ENCODE results near the gene WNK1. TPM values are rescaled to one million over a fixed set of nuclear protein-coding genes. Genes with fewer than 3 reads are reported as not detected.

Gene WNK1
- polyA plus RNA-seq, 3 donors: 8.7 to 57.2 (median 20.9) TPM

DNA sequence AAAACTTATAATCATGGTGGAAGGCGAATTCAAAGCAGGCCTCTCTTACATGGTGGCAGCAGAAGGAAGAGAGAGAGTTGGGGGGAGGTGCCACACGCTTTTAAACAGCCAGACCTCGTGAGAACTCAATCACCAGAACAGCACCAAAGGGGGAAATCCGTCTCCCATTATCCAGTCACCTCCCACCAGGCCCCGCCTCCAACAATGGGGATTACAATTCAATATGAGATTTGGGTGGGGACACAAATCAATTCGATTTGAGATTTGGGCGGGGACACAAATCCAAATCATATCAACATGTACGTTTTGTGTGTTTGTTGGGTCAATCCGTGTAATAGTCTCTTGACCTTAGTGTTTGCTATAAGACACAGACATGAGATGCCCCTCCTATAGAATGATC, 21.8 kb upstream of the WNK1 start:
- Histone ChIP-seq H3K4me2 (replicated peaks; ENCODE audit: extremely low read depth, low read length, poor library complexity, severe bottlenecking) (no peak overlapping the region), H3K4me3 (replicated peaks in 1 of 3; ENCODE audit: low read depth in 2 of 3, low read length in 3 of 3) (no peak overlapping the region), H3K27ac (ENCODE audit: low read depth in 1 of 2, low read length in 2 of 2) (no peak overlapping the region), H3K4me1 (ENCODE audit: control insufficient read depth in 1 of 2, insufficient read depth in 2 of 2, low read length in 2 of 2) (peaks cover 13 to 16% of the 10 kb centered on the region in 2 donors), H4K20me1 (ENCODE audit: insufficient read depth, low read length) (no peaks in the 10 kb centered on the region), H3K27me3 (ENCODE audit: control insufficient read depth in 2 of 2, insufficient read depth in 2 of 2, low read length in 2 of 2) (no peaks in the 10 kb centered on the region), H3K9me3 (replicated peaks in 1 of 2; ENCODE audit: control insufficient read depth in 1 of 2, insufficient read depth in 1 of 2, low read length in 2 of 2) (peaks cover 0 to 3% of the 10 kb centered on the region in 2 donors), H3K36me3 (replicated peaks in 1 of 2; ENCODE audit: control insufficient read depth in 1 of 2, insufficient read depth in 2 of 2, low read length in 2 of 2) (no peaks in the 10 kb centered on the region), H2AFZ (ENCODE audit: insufficient read depth, low read depth, low read length, poor library complexity, severe bottlenecking) (no peak overlapping the region), H3K9ac (ENCODE audit: insufficient read depth, low read length, poor library complexity, severe bottlenecking) (no peak overlapping the region), H3K79me2 (ENCODE audit: insufficient read depth, low read length) (no peaks in the 10 kb centered on the region)
- Mint-ChIP-seq H3K4me1 (peaks cover 13% of the 10 kb centered on the region), H3K4me3 (no peak overlapping the region), H3K36me3 (no peaks in the 10 kb centered on the region), H3K9me3 (peaks cover 0 to 9% (median 7%) of the 10 kb centered on the region in 7 donors), H3K27me3 (ENCODE audit: low read depth in 3 of 3) (peaks cover 0 to 5% (median 2%) of the 10 kb centered on the region in 3 donors), H3K27ac (no peak overlapping the region)
- DNase-seq: no peak
- intact Hi-C loops (cut with micrococcal nuclease): no loop called here
- TF ChIP-seq, protein P1, sequence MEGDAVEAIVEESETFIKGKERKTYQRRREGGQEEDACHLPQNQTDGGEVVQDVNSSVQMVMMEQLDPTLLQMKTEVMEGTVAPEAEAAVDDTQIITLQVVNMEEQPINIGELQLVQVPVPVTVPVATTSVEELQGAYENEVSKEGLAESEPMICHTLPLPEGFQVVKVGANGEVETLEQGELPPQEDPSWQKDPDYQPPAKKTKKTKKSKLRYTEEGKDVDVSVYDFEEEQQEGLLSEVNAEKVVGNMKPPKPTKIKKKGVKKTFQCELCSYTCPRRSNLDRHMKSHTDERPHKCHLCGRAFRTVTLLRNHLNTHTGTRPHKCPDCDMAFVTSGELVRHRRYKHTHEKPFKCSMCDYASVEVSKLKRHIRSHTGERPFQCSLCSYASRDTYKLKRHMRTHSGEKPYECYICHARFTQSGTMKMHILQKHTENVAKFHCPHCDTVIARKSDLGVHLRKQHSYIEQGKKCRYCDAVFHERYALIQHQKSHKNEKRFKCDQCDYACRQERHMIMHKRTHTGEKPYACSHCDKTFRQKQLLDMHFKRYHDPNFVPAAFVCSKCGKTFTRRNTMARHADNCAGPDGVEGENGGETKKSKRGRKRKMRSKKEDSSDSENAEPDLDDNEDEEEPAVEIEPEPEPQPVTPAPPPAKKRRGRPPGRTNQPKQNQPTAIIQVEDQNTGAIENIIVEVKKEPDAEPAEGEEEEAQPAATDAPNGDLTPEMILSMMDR (IDR thresholded peaks at IDR 0.05): no peak
- no CpG with 5 or more reads among the region's 9 CpGs for WGBS (ENCODE audit: insufficient coverage)

DNA sequence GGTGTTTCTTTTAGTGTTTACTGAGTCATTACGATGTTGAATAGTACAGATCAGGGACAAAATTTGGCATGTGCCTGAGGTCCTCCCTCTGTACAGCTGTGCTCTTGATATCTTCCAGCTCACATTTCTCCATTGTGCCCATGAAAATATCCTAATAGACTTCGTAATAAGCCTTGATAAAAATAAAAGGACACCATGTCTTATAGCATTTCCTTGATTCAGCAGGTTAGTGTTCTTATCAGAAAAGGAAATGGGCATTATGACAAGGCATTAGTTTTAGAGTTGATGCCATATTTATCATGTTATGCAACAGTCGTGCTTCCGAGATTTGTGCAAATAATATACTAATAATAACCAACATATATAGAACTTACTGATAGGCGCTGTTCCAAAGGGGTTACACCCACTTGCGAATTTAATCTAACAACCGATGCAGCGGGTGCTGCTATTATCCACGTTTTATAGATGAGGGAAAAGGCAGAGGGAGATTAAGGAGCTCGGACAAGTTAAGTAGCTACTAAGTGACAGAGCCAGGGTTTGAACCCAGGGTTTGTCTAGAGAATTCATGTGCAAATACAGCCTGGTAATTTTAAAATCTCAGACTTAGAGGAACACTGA, 15.1 kb upstream of the WNK1 start:
- Histone ChIP-seq H3K36me3 (replicated peaks in 1 of 2; ENCODE audit: control insufficient read depth in 1 of 2, insufficient read depth in 2 of 2, low read length in 2 of 2) (no peaks in the 10 kb centered on the region), H3K9ac (ENCODE audit: insufficient read depth, low read length, poor library complexity, severe bottlenecking) (no peak overlapping the region), H3K27ac (ENCODE audit: low read depth in 1 of 2, low read length in 2 of 2) (no peak overlapping the region), H3K9me3 (replicated peaks in 1 of 2; ENCODE audit: control insufficient read depth in 1 of 2, insufficient read depth in 1 of 2, low read length in 2 of 2) (no peaks in the 10 kb centered on the region), H3K4me3 (replicated peaks in 1 of 3; ENCODE audit: low read depth in 2 of 3, low read length in 3 of 3) (no peak overlapping the region), H3K4me2 (replicated peaks; ENCODE audit: extremely low read depth, low read length, poor library complexity, severe bottlenecking) (no peak overlapping the region), H3K4me1 (ENCODE audit: control insufficient read depth in 1 of 2, insufficient read depth in 2 of 2, low read length in 2 of 2) (peaks cover 7 to 9% of the 10 kb centered on the region in 2 donors), H3K27me3 (ENCODE audit: control insufficient read depth in 2 of 2, insufficient read depth in 2 of 2, low read length in 2 of 2) (no peaks in the 10 kb centered on the region), H3K79me2 (ENCODE audit: insufficient read depth, low read length) (no peaks in the 10 kb centered on the region), H2AFZ (ENCODE audit: insufficient read depth, low read depth, low read length, poor library complexity, severe bottlenecking) (no peak overlapping the region), H4K20me1 (ENCODE audit: insufficient read depth, low read length) (no peaks in the 10 kb centered on the region)
- no peak overlapping the region for H3K27ac Mint-ChIP-seq
- H3K27me3 Mint-ChIP-seq (ENCODE audit: low read depth in 3 of 3): peaks cover 0 to 4% (median 2%) of the 10 kb centered on the region in 3 donors
- peaks cover 0 to 4% (median 0%) of the 10 kb centered on the region in 7 donors for H3K9me3 Mint-ChIP-seq
- intact Hi-C loops (cut with micrococcal nuclease): no loop called here
- DNase-seq: no peak
- TF ChIP-seq, protein P1 (IDR thresholded peaks at IDR 0.05): no peak
- no CpG with 5 or more reads among the region's 10 CpGs for WGBS (ENCODE audit: insufficient coverage)
- peaks cover 6% of the 10 kb centered on the region for H3K4me1 Mint-ChIP-seq
- no peak overlapping the region for H3K4me3 Mint-ChIP-seq
- no peaks in the 10 kb centered on the region for H3K36me3 Mint-ChIP-seq
